A673 (cell line): ENCODE data around the gene CCL5. TPM values are rescaled to one million over a fixed set of nuclear protein-coding genes. Genes with fewer than 3 reads are reported as not detected.

ENCODE experiments used
- Bru-seq: library from RNA; stranded (reverse); fragments of 400-500 nt; gene quantifications from one replicate; lab custom pipeline; 2021; lab: Mats Ljungman, UMichigan
- BruChase-seq, 2 experiments: library from RNA; stranded (reverse); fragments of 400-500 nt; gene quantifications; one replicate each; lab custom pipeline; 2021; lab: Mats Ljungman, UMichigan
- BruUV-seq: library from RNA; stranded (reverse); fragments of 400-500 nt; replicated peaks from 2 replicates; lab custom pipeline; 2021; lab: Mats Ljungman, UMichigan
- CTCF ChIA-PET: fragments of 300-600 bp; sonication (Branson Sonifier 250); formaldehyde crosslinking; loops from one replicate; lab custom pipeline; 2022; ENCODE audit warnings: antibody characterized with exemption; lab: Charles Lee
- POLR2A ChIA-PET: fragments of 300-600 bp; sonication (Branson Sonifier 250); formaldehyde crosslinking; loops from one replicate; lab custom pipeline; 2022; ENCODE audit warnings: antibody characterized with exemption; ENCODE audit not compliant: low non-redundant PET; lab: Charles Lee
- DNase-seq: peaks from one replicate; pipeline ENCODE4 v3.0.0-alpha.2; 2015; ENCODE audit warnings: low spot score
- H3K27ac ChIP-seq: fragments of 200-600 bp; sonication (generic); 2 replicates; pipeline ENCODE4 v1.5.1; 2016; ENCODE audit warnings: mixed run types, low read depth, mild to moderate bottlenecking, mixed read lengths, antibody characterized with exemption, low read length; ENCODE audit not compliant: poor library complexity, severe bottlenecking
- H3K27me3 ChIP-seq: fragments of 200-600 bp; sonication (generic); replicated peaks from 2 replicates; pipeline ENCODE4 v1.6.1; 2017; ENCODE audit warnings: mixed run types, low read depth, mild to moderate bottlenecking, mixed read lengths, antibody characterized with exemption, low read length; ENCODE audit not compliant: insufficient read depth, poor library complexity
- H3K36me3 ChIP-seq: fragments of 200-600 bp; sonication (generic); 2 replicates; pipeline ENCODE4 v1.6.1; 2016; ENCODE audit warnings: mixed run types, mild to moderate bottlenecking, mixed read lengths, antibody characterized with exemption, low read length; ENCODE audit not compliant: insufficient read depth, poor library complexity, severe bottlenecking
- H3K4me1 ChIP-seq: fragments of 200-600 bp; sonication (generic); 2 replicates; pipeline ENCODE4 v1.6.1; 2017; ENCODE audit warnings: mixed run types, mild to moderate bottlenecking, mixed read lengths, antibody characterized with exemption, low read length; ENCODE audit not compliant: insufficient read depth, poor library complexity, severe bottlenecking
- H3K4me3 ChIP-seq: fragments of 200-600 bp; sonication (generic); 2 replicates; pipeline ENCODE4 v1.5.1; 2016; ENCODE audit warnings: low read depth, mixed run types, mild to moderate bottlenecking, mixed read lengths, low read length; ENCODE audit not compliant: poor library complexity, severe bottlenecking
- H3K9me3 ChIP-seq: fragments of 200-600 bp; sonication (generic); 2 replicates; pipeline ENCODE4 v1.6.1; 2016; ENCODE audit warnings: mixed run types, low read depth, mild to moderate bottlenecking, mixed read lengths, antibody characterized with exemption, low read length; ENCODE audit not compliant: poor library complexity, severe bottlenecking
- CTCF ChIP-seq: fragments of 300-800, 200-600 bp; sonication (generic); conservative IDR thresholded peaks from 2 replicates; pipeline ENCODE4 v1.5.1; 2017; ENCODE audit warnings: low read depth, mild to moderate bottlenecking, antibody characterized with exemption, low read length, moderate library complexity, mixed read lengths
- EZH2 ChIP-seq: fragments of 200-600 bp; sonication (generic); IDR thresholded peaks from 2 replicates; pipeline ENCODE4 v1.6.1; 2017; ENCODE audit warnings: borderline replicate concordance, low read depth, mild to moderate bottlenecking, mixed read lengths, antibody characterized with exemption, low read length; ENCODE audit not compliant: poor library complexity, severe bottlenecking
- intact Hi-C: fragments of 100-400 bp; cut with micrococcal nuclease; formaldehyde crosslinking; loops from one replicate; pipeline ENCODE4 v1.10.0; 2022; ENCODE audit not compliant: unreplicated experiment
- long read RNA-seq: library from polyadenylated mRNA; stranded (forward); transcript quantifications from one replicate; pipeline ENCODE4 v2.0.0, GENCODE V29; 2022
- total RNA-seq: library from RNA; stranded (reverse); gene quantifications from 2 replicates; pipeline ENCODE4 v1.2.3, GENCODE V29; 2021

The CCL5 gene
- not detected in 2 replicates for total RNA-seq
- Bru-seq, nascent RNA = not detected
- BruChase-seq, experiment 1, labeled RNA remaining after a 2-hour chase = not detected
- BruChase-seq, experiment 2, labeled RNA remaining after a 6-hour chase = percentile 12 among the genes with signal in this experiment
- long read RNA-seq = 0 reads

DNA sequence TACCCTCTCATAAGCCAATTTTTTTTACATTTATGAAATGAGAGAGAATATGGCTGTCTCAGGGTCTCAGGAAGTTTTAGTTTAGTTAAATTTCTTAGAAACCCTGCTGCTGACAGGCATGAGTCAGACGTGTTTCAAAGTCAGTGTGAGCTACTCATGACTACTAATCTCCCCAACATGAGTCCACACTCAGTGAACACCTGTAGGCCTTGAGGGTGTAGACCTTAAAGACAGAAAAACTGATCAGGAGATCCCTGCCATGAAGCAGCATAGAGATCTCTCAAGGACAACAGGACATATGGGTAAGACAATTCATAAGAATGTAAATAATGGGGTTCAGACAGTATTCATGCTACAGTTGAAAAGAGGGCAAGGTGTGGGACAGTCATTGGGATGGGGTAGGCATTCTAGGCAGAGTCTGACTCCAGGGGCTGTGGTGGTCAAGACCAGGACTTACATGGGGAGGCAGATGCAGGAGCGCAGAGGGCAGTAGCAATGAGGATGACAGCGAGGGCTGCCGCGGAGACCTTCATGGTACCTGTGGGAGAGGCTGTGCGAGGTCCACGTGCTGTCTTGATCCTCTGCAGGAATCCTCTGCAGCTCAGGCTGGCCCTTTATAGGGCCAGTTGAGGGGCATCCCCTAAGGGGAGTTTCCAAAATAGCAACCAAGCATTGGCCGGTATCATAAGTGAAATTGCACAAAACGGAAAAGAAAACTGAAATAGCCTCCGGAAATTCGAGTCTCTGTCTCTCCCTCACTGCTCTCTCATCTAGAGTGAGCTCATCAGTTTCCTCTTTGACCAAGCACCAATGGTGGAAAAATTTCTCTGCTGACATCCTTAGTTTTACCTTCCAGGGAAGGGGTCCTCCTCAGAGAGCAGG is at the start of gene CCL5:
CCL5 (minus strand) TSS at position 588 of the 882 bp plus-strand sequence.
- Histone ChIP-seq H3K27me3 (no peaks in the 10 kb centered on the region), H3K4me1 (no peaks in the 10 kb centered on the region), H3K36me3 (no peaks in the 10 kb centered on the region), H3K4me3 (no peak within 1 kb of the TSS), H3K9me3 (no peaks in the 10 kb centered on the region), H3K27ac (no peak within 1 kb of the TSS)
- POLR2A ChIA-PET = no interaction called here
- TF ChIP-seq EZH2 = no peak
- TF ChIP-seq CTCF = no peak
- CTCF ChIA-PET = no interaction called here
- intact Hi-C loops = no loop called here
- no TSS peak for BruUV-seq
- no peak for DNase-seq

DNA sequence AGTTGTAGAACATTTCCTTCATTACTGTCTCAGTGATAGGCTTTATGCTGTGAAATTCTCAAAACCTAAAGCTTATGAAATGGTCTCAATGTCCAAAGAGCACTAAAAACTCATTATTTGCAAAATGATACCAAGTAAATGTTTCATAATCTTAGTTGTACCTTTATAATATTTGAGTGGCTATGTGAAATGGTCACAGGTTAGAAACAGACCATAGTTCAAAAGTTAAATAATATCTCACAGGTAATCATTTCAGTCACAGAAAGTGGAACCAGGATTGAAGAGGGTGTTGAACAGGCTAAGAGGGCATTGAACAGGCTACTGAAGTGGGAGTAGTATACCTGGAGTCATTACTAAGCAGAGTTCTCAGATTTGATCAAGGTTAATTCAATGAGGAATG is 47.6 kb upstream of the CCL5 start:
- BruUV-seq = no TSS peak
- ChIA-PET POLR2A (no interaction called here), CTCF (no interaction called here)
- intact Hi-C loops = no loop called here
- DNase-seq = no peak
- Histone ChIP-seq H3K27me3 (no peaks in the 10 kb centered on the region), H3K36me3 (no peaks in the 10 kb centered on the region), H3K27ac (no peak overlapping the region), H3K4me3 (no peak overlapping the region), H3K4me1 (no peaks in the 10 kb centered on the region), H3K9me3 (no peaks in the 10 kb centered on the region)
- TF ChIP-seq EZH2 (no peak), CTCF (no peak)

DNA sequence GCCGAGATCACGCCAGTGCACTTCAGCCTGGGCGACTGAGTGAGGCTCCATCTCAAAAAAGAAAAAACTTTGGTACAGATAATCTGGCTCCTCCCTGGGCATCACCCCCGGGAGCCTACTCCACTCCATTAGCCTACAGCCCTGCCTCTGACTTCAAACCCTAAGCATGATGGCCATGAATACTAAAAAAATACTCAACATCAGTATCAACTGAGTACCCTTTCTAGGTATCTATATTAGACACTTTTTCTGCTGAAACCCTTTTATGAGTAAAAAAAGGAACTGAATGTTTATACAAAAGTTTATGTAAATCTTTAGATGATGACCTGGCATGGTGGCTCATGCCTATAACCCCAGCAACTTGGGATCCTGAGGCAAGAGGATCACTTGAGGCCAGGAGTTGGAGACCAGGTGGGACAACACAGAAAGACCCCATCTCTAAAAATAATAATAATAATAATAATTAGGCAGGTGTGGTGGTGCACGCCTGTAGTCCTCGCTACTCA is 43.5 kb upstream of the CCL5 start:
- intact Hi-C loops = no loop called here
- no peaks in the 10 kb centered on the region for H3K9me3 ChIP-seq
- no peak overlapping the region for H3K4me3 ChIP-seq
- H3K36me3 ChIP-seq = no peaks in the 10 kb centered on the region
- ChIA-PET CTCF (no interaction called here), POLR2A (no interaction called here)
- BruUV-seq = no TSS peak
- TF ChIP-seq CTCF (no peak), EZH2 (no peak)
- no peaks in the 10 kb centered on the region for H3K27me3 ChIP-seq
- H3K27ac ChIP-seq = no peak overlapping the region
- DNase-seq = no peak
- no peaks in the 10 kb centered on the region for H3K4me1 ChIP-seq
